ENCODE results near the gene CNMD.

Gene CNMD

DNA sequence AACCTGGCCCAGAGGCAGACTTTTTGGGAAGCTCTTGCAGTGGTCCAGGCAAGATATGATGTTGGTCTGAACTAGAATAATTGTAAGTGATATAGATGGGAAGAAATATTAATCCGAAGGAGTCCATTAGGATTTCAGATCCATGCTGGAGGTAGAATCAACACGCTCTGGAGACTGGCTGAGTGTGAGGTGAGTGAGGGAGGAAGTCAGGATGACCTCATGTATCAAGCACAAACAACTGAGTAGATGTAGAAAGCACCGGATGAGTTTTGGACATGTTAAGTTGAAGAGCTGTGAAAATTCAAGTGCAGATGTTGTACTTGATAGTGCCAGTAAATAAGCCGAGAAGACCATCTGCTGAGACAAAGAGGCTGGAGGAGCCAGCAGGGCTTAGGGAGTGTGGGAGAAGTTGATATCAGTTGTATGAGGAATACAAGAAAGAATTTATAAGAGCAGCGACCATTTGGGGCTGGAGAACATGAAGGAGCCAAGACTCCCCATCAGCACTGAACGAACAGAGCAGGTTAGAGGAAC, 5.3 kb upstream of the CNMD start:
- no peak overlapping the region for H3K27ac ChIP-seq

DNA sequence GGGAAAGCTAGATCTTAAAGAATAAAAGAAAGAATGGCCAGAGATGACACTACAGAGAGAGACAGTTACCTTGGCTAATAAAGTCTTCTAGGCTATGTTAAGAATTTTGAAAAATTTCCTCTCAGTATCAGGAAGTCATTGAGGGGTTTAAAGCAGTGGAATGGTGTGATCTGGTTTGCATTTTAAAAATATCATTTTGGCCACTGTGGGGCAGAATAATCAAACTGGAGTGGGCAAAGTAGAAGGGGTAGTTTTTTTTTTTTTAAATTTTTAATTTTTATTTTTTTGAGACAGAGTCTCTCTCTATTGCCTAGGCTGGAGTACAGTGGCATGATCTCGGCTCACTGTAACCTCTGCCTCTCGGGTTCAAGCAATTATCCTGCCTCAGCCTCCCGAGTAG, 4.4 kb upstream of the CNMD start:
- no peak overlapping the region for H3K27ac ChIP-seq
- no peak for TF ChIP-seq ZFX (IDR thresholded peaks at IDR 0.05)
- TF ChIP-seq, protein P1, sequence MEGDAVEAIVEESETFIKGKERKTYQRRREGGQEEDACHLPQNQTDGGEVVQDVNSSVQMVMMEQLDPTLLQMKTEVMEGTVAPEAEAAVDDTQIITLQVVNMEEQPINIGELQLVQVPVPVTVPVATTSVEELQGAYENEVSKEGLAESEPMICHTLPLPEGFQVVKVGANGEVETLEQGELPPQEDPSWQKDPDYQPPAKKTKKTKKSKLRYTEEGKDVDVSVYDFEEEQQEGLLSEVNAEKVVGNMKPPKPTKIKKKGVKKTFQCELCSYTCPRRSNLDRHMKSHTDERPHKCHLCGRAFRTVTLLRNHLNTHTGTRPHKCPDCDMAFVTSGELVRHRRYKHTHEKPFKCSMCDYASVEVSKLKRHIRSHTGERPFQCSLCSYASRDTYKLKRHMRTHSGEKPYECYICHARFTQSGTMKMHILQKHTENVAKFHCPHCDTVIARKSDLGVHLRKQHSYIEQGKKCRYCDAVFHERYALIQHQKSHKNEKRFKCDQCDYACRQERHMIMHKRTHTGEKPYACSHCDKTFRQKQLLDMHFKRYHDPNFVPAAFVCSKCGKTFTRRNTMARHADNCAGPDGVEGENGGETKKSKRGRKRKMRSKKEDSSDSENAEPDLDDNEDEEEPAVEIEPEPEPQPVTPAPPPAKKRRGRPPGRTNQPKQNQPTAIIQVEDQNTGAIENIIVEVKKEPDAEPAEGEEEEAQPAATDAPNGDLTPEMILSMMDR (conservative IDR thresholded peaks at IDR 0.05): peak; percentile 30

More for the DNA sequence above, 5.3 kb upstream of the CNMD start:
- TF ChIP-seq, protein P1 (conservative IDR thresholded peaks at IDR 0.05): no peak
- TF ChIP-seq ZFX (IDR thresholded peaks at IDR 0.05): no peak

DNA sequence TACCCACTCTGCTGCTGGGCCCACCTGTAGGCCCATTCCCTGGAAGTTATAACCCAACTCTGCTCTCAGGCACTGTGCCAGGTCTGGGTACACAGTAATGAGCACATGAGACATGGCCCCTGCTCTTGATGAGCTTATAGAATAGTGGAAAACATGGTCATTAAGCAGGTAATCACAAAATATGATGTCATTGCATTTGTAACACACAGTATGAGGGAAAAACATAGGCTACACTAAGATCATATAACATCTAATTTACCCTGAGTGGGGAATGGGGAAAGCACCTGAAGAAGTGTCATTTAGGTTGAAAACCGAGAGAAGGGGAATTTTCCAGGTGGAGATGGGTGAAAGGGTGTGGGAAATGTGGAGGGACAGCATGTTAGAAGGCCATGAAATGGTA, 3.9 kb upstream of the CNMD start:
- no peak for TF ChIP-seq ZFX (IDR thresholded peaks at IDR 0.05)
- TF ChIP-seq, protein P1 (conservative IDR thresholded peaks at IDR 0.05): no peak
- no peak overlapping the region for H3K27ac ChIP-seq

DNA sequence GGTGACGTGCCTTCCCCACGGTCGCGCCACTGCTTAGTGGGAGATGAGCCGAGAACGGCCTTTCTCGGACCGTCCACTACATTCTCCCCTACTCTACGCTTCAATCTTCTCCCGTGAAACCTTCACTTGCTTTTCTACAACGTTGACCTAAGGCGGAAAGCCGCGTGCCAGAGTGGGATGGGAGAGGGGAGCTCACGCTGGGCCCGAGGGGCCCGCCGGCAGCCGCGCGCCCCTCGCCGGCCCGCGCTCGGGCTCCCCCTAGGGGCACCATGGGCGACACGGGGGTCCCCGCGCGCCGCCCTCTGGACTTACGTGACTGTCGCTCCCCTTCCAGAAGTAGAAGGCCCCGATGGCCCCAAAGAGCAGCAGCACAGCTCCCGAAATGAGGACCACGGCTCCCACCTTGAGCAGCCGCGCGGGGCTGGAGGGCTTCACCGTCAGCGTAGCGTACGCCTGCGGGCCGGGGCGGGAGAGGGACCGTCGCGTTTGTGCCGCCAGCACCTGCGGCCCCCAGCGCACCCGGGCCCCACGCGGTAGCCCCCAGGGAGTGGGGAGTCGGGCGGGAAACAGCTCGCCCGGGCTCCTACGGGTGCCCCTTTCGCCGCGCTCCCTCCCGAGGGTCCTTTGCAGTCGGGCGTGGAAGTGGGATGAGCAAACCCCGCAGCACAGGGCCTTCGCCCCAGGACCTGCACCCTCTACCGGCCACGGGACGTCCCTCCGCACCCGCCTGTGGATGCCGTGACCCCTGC, 727 bp downstream of the CNMD start:
- TF ChIP-seq, protein P1 (conservative IDR thresholded peaks at IDR 0.05): no peak
- no peak for TF ChIP-seq ZFX (IDR thresholded peaks at IDR 0.05)
- H3K27ac ChIP-seq: no peak overlapping the region

DNA sequence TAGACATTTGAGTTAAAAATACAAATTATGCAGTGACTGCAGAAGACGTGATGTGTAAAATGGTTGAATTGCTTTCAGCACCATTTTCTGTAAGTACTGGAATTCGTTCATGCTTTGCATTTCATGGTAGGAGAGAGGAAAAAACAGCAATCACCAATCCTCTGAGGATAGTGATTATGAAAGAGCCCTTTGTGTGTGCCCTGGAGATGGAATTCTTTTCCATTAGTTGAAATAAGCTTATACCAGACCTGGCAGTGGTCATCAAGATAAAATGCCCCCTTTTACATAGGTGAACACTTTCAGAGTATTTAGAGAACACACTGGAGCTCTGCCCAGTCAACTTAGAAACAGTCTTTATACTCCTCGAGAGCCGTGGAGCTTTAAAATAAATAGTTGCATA, 1.7 kb downstream of the CNMD start:
- TF ChIP-seq ZFX (IDR thresholded peaks at IDR 0.05): no peak
- TF ChIP-seq, protein P1 (conservative IDR thresholded peaks at IDR 0.05): no peak
- H3K27ac ChIP-seq: no peak overlapping the region

DNA sequence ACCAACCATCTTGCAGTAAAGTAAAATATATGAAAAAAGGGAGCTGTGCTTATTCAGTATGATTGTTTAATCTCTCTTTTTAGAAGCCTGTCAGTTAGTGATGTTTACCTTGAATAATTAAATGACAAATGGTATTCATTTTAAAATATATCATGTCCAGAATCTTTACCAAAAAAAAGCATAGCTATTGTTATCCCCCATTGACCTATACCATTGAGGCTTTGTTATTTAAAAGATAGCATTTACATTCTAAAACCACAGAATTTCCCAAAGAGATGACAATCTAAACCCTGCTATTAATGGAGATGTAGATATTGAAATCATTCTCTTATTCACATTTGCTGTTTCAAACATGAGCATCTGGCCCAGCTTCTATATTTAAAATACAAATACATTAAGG, 2.2 kb downstream of the CNMD start:
- no peak overlapping the region for H3K27ac ChIP-seq
- TF ChIP-seq ZFX (IDR thresholded peaks at IDR 0.05): no peak
- TF ChIP-seq, protein P1 (conservative IDR thresholded peaks at IDR 0.05): no peak

DNA sequence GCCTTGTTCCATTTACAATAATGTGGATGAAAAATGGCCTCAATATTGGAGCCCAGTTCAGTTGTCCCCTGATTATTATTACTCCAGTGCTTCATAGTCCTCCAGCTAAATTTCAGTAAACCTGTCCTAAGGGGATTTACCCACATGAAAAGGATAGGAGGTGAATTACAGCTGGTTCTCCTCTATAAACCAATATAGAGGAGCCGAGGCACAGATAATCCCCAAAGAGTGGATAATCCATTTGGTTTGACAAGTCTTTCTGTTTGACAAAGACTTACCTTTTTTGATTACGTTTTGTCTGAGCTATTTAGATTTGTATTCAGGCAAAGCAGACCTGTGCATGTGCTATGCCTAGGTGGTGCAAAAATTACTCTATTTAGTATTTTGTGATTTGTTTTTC, 2.7 kb downstream of the CNMD start:
- no peak for TF ChIP-seq ZFX (IDR thresholded peaks at IDR 0.05)
- TF ChIP-seq, protein P1 (conservative IDR thresholded peaks at IDR 0.05): no peak
- no peak overlapping the region for H3K27ac ChIP-seq
